ENCODE measurements around the gene MRPL27.

Gene MRPL27

GRCh38 chr17:50386510-50386909, 13.5 kb upstream of the MRPL27 start:
- no peak for DNase-seq (ENCODE audit: low read depth, low spot score)

- no peak for DNase-seq (ENCODE audit: low read depth, low spot score)
Observed at GRCh38 chr17:50382931-50383330, 9.9 kb upstream of the MRPL27 start.

GRCh38 chr17:50381920-50382319, 8.9 kb upstream of the MRPL27 start:
- DNase-seq (ENCODE audit: low read depth, low spot score) = no peak

- DNase-seq (ENCODE audit: low read depth, low spot score) = no peak
Observed at GRCh38 chr17:50381260-50381815, 8.4 kb upstream of the MRPL27 start.

- no peak for DNase-seq (ENCODE audit: low read depth, low spot score)
Observed at GRCh38 chr17:50380369-50381259, 7.6 kb upstream of the MRPL27 start.

- no peak for DNase-seq (ENCODE audit: low read depth, low spot score)
Observed at GRCh38 chr17:50379351-50380132, 6.6 kb upstream of the MRPL27 start.

- DNase-seq (ENCODE audit: low read depth, low spot score) = no peak
Observed at GRCh38 chr17:50375858-50376538, 3.0 kb upstream of the MRPL27 start.

- no peak for DNase-seq (ENCODE audit: low read depth, low spot score)
Observed at GRCh38 chr17:50373705-50374104, 721 bp upstream of the MRPL27 start.

- DNase-seq (ENCODE audit: low read depth, low spot score) = no peak
Observed at GRCh38 chr17:50372222-50372757, 694 bp downstream of the MRPL27 start.

GRCh38 chr17:50371526-50371925, 1.5 kb downstream of the MRPL27 start:
- DNase-seq (ENCODE audit: low read depth, low spot score) = no peak

- no peak for DNase-seq (ENCODE audit: low read depth, low spot score)
Observed at GRCh38 chr17:50370052-50370451, 2.9 kb downstream of the MRPL27 start.

- no peak for DNase-seq (ENCODE audit: low read depth, low spot score)
Observed at GRCh38 chr17:50367401-50367800, 5.6 kb downstream of the MRPL27 start.

GRCh38 chr17:50365649-50366393, 7.2 kb downstream of the MRPL27 start:
- no peak for DNase-seq (ENCODE audit: low read depth, low spot score)

GRCh38 chr17:50365165-50365564, 7.8 kb downstream of the MRPL27 start:
- DNase-seq (ENCODE audit: low read depth, low spot score) = no peak

GRCh38 chr17:50364715-50365114, 8.3 kb downstream of the MRPL27 start:
- DNase-seq (ENCODE audit: low read depth, low spot score) = no peak

GRCh38 chr17:50364061-50364458, 8.9 kb downstream of the MRPL27 start:
- no peak for DNase-seq (ENCODE audit: low read depth, low spot score)

GRCh38 chr17:50363217-50364060, 9.5 kb downstream of the MRPL27 start:
- DNase-seq (ENCODE audit: low read depth, low spot score) = no peak

- DNase-seq (ENCODE audit: low read depth, low spot score) = no peak
Observed at GRCh38 chr17:50362661-50363060, 10.3 kb downstream of the MRPL27 start.

- no peak for DNase-seq (ENCODE audit: low read depth, low spot score)
Observed at GRCh38 chr17:50361561-50362480, 11.2 kb downstream of the MRPL27 start.

Data from brain pericyte (primary cell).